Measurements from ENCODE around the gene CACNA1B.

GRCh38 chr9:138072897-138073296 is 195.3 kb downstream of the CACNA1B start:
- TF ChIP-seq CTCF (IDR thresholded peaks at IDR 0.05) (no peak), POLR2A (IDR thresholded peaks at IDR 0.05) (no peak)

Data from testis (tissue), 2 donors.